Panc1 (cell line): ENCODE data around the gene MS4A10.

Experiments
- CTCF ChIP-seq: fragments of 450-650 bp; IDR thresholded peaks from 2 replicates; pipeline ENCODE4 v1.5.1; 2017; ENCODE audit warnings: mild to moderate bottlenecking
- POLR2AphosphoS5 ChIP-seq: IDR thresholded peaks from 2 replicates; pipeline ENCODE4 v1.6.1; 2012; ENCODE audit warnings: mild to moderate bottlenecking, low read depth, low read length, moderate library complexity
- TF ChIP-seq, protein P1 (sequence below), 2 experiments: IDR thresholded peaks; 2 replicates each; pipeline ENCODE4 v1.6.1; 2011 to 2012; ENCODE audit warnings: low read depth in 2 of 2, control low read depth in 1 of 2, low read length in 1 of 2, mild to moderate bottlenecking in 1 of 2, moderate library complexity in 1 of 2; ENCODE audit not compliant: insufficient read depth in 1 of 2

DNA sequence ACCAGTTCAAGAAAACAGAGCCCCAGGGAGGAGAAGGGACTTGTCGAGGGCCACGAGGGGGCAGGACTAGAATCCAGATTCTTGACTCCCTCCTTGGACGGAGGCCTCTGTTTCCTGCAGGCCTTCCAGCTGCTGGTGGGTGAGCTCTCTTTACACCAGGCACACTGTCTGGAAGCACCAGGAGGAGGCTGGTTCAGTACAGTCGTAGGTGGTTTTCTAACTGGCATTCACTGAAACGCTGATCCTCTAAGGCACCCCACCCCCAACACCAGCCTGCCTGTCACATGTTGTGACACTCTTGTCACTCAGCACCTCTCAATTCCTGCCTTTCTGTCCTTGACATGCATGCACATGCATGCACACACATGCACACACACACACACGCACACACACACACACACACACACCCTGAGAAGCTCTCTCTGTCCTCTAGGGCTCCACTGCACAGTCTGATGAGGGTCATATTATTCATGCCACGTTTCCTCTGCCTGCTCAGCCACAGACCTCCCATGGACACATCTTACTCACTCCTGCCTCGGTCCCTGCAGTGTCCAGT lies 751 bp downstream of the MS4A10 start:
- TF ChIP-seq POLR2AphosphoS5 (no peak), CTCF (no peak)
- TF ChIP-seq, protein P1, sequence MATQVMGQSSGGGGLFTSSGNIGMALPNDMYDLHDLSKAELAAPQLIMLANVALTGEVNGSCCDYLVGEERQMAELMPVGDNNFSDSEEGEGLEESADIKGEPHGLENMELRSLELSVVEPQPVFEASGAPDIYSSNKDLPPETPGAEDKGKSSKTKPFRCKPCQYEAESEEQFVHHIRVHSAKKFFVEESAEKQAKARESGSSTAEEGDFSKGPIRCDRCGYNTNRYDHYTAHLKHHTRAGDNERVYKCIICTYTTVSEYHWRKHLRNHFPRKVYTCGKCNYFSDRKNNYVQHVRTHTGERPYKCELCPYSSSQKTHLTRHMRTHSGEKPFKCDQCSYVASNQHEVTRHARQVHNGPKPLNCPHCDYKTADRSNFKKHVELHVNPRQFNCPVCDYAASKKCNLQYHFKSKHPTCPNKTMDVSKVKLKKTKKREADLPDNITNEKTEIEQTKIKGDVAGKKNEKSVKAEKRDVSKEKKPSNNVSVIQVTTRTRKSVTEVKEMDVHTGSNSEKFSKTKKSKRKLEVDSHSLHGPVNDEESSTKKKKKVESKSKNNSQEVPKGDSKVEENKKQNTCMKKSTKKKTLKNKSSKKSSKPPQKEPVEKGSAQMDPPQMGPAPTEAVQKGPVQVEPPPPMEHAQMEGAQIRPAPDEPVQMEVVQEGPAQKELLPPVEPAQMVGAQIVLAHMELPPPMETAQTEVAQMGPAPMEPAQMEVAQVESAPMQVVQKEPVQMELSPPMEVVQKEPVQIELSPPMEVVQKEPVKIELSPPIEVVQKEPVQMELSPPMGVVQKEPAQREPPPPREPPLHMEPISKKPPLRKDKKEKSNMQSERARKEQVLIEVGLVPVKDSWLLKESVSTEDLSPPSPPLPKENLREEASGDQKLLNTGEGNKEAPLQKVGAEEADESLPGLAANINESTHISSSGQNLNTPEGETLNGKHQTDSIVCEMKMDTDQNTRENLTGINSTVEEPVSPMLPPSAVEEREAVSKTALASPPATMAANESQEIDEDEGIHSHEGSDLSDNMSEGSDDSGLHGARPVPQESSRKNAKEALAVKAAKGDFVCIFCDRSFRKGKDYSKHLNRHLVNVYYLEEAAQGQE (IDR thresholded peaks at IDR 0.05; ENCODE audit: insufficient read depth in 1 of 2, low read depth in 2 of 2, low read length in 1 of 2) = no peak
